ENCODE measurements around the gene FMNL2.

Gene FMNL2

GRCh38 chr2:152449578-152449977, 114.6 kb downstream of the FMNL2 start:
- no peak for DNase-seq (ENCODE audit: low read depth)

DNA sequence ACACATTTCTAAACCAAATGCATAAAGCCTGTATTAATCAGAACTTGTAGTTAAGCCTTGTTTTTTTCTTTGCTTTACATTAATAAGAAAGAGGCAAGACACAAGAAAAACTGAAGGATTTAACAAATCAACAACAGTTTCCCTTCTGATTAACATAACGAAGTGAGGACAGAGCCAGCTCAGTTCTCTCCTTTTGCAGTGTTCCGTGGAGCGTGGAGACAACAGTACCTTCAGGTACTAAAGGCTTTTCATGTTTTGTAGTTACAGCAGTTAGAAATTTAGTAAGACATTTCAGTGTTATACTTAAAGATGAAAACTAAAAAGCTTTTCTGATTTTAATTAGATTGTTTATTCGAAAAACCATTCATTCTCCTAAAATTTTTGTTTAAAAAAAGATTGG, 115.2 kb downstream of the FMNL2 start:
- DNase-seq (ENCODE audit: low read depth): no peak

DNA sequence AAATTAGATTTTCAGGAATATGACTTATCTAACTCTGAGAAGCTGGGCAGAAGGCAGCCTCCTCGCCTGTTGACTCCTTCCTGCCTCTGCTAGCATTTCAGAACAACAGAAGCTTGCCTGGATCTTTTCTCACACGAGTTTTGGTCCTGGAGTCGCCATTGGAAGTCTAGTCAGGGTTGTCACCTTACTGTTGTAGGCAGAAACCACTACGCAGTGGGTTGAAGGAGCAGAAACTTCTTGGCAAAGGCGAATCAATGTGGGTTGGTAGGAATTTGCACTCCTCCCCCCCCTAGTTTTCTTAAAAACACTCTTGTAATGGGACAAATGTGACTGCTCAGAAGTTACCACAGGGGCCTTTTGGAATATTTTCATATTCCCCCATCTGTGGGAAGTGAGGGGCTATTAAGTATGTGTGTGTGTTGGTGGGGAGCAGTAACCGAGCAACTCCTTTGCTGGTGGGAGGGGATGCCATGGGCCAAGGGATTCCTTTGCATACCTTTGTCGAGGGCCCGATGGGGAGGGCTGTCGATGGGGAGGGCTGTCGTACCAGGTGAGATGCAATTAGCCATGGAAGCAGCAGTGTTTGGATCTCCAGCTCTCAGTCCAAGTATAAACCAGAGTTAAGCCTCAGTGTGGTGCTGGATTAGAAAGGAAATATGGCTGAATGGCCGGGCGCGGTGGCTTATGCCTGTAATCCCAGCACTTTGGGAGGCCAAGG, 117.4 kb downstream of the FMNL2 start:
- DNase-seq (ENCODE audit: low read depth): no peak

- DNase-seq (ENCODE audit: low read depth): no peak
Measured at GRCh38 chr2:152453129-152453911, 118.3 kb downstream of the FMNL2 start.

GRCh38 chr2:152454371-152454770, 119.4 kb downstream of the FMNL2 start:
- DNase-seq (ENCODE audit: low read depth): no peak

GRCh38 chr2:152454960-152455359, 120.0 kb downstream of the FMNL2 start:
- DNase-seq (ENCODE audit: low read depth): no peak

DNA sequence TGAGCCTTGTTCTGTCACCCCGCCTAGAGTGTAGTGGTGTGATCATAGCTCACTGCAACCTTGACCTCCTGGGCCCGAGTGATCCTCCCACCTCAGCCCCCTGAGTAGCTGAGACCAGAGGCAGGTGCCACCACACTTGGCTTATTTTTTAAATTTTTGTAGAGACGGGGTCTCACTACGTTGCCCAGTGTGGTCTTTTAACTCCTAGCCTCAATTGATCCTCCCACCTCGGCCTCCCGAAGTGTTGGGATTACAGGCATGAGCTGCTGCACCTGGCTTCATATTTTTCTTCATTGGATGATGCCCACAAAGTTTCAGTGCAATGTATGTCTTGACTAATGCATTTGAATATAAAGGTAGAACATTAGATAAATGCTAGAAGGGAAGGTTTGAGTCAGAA, 120.8 kb downstream of the FMNL2 start:
- DNase-seq (ENCODE audit: low read depth): no peak

DNA sequence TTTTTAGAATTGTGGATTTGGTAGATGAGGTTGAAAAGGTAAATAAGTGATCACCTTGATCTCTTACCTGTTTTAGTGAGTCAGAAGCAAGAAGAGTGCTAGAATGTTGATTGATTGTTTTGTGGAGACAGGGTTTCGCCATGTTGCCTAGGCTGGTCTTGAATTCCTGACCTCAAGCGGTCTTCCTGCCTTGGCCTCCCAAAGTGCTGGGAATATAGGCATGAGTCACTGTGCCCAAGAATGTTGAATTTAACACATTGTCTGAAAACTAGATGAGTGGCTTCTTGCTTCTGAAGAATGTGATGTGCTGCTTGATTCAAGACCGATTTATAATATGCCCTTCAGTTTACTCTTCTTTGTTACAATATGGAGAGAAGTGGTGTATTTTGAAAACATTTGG, 121.3 kb downstream of the FMNL2 start:
- DNase-seq (ENCODE audit: low read depth): no peak

DNA sequence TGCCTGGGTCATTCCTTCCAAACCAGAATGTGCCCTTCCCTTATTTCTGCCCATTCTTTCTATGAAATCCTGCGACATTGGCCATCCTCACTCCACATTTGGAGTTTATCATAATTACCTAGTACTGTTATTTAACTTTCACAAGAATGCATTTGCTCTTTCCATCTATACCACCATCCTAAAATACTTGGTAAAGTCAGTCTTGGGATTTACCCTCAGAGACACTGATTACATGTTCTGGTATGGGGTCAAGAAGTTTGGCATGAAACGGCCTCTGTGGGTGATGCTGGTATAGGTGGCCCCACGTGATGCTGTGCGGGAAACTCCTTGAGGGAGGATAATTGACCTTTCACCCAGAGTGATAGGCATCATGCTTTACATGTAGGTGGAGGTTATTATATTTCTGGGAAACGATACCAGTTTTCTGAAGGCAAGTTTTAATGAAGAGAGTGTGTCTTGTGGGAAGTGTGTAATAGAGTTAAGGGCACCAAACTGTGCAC, 123.5 kb downstream of the FMNL2 start:
- no peak for DNase-seq (ENCODE audit: low read depth)

GRCh38 chr2:152459091-152459490, 124.1 kb downstream of the FMNL2 start:
- DNase-seq (ENCODE audit: low read depth): no peak

- no peak for DNase-seq (ENCODE audit: low read depth)
Measured at GRCh38 chr2:152460567-152460966, 125.6 kb downstream of the FMNL2 start.

GRCh38 chr2:152462120-152462519, 127.1 kb downstream of the FMNL2 start:
- DNase-seq (ENCODE audit: low read depth): no peak

DNA sequence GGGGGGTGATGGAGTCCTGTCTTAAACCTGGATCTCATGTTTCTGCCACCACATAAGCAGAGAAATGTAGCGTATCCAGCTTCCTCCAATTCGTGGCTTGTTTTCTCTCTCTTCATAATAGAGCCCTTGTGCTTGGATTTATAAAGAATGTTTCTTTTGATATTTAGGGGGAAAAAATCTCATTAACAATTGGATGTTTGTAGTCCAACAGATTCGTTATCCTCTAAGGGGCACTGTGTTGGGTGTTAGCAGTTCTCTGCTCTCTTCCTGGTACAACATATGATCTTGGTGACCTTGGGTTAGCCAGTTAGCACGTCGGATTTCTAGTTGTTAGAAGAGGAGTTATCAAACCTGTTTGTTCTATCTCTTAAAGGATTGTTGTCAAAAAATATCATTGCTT, 127.8 kb downstream of the FMNL2 start:
- DNase-seq (ENCODE audit: low read depth): no peak

GRCh38 chr2:152464851-152465470, 130.0 kb downstream of the FMNL2 start:
- DNase-seq (ENCODE audit: low read depth): no peak

- DNase-seq (ENCODE audit: low read depth): no peak
Measured at GRCh38 chr2:152465541-152465940, 130.6 kb downstream of the FMNL2 start.

DNA sequence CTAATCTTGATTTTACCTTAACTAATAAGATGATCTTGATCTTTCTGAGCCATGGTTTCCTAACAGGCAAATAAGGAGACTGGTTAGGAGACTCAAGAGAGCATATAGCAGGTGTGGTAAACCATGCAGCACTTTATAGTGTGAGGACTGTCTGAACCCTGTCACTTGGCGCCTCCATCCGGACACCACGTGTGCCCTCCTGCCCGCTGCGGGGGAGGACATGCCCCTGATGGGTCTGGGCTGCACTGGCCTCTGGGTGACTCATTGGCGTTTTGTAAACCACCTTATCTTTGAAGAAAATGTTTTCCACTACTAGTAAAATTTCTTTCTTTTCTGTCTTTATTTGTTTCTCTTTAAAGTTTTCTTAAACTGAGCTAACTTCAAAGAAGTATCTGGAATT, 131.1 kb downstream of the FMNL2 start:
- no peak for DNase-seq (ENCODE audit: low read depth)

DNA sequence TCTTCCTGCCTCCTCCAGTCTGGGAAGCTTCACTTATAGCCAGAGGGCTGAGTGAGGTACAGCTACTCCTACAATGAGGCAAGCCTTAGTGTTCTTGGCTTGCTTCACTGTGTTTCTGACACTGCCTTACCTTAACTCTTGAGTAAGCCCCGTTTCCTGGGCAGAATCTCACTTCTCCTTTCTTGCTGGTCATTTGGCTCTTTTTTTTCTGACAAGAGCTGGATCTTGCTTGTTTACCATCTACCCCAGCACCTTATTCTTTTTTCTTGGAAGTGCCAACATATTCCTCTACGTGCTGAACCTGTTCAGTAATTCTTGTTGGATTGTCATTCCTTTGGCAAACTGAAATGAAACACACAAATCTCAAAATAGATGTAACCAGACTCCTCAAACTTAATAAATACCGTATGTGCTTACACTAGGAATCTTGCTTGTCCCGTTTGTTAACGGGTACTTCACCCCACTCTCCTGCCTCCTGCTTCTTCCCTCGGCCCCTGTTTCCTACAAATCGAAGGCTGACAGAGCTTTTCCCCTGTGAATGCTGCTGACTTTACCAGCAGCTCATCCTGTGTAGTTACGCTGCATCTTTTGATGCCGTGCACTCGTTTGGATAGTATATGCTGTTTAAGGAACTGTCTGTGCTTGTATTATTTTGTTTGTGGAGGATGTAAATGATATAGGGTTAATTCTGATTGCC, 132.2 kb downstream of the FMNL2 start:
- DNase-seq (ENCODE audit: low read depth): no peak

- DNase-seq (ENCODE audit: low read depth): no peak
Measured at GRCh38 chr2:152467677-152468410, 132.9 kb downstream of the FMNL2 start.

GRCh38 chr2:152468899-152469692, 134.1 kb downstream of the FMNL2 start:
- no peak for DNase-seq (ENCODE audit: low read depth)
